Breast epithelium (tissue), 3 donors: Measurements from ENCODE around the gene GID8.

ENCODE experiments used
- POLR2A ChIP-seq: fragments of 450-650 bp; IDR thresholded peaks from one replicate; pipeline ENCODE4 v1.6.1; 2016; ENCODE audit warnings: antibody characterized with exemption, mild to moderate bottlenecking, moderate library complexity
- TF ChIP-seq, protein P1 (sequence below), 3 donors: fragments of 450-650 bp; IDR thresholded peaks; one replicate each; pipeline ENCODE4 v1.5.1; 2016 to 2017; ENCODE audit warnings: antibody characterized with exemption in 3 of 3, mild to moderate bottlenecking in 3 of 3, moderate library complexity in 3 of 3

DNA sequence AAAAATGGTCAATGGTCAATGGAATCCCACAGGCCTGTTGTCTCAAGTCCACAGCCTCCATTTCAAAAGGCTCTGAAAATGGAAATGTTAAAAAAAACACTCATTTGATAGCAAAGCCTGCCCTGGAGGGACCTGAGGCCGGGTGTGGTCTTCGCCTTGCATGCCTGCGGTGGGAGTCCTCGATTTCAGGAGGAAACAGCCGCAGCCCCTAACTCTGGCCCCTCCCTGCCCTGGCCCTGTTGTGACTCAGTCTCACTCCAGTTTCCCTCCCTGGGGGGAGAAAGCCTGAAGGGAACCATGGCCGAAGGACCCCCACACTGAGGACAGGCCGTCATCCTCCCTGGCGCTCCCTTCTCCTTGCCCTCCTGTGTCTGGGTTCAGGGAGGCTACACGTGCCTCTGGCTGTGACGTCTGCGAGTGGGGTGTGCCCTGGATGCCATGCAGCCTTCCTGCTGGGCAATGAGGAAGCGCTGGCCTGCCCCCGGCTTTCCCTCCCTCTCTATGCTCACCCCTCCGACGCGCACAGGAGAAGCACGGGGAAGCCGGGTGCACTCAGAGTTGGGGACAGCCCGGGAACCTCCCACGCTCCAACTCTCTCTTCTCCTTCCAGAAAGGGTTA, 59.6 kb downstream of the GID8 start:
- TF ChIP-seq POLR2A, result no peak
- TF ChIP-seq, protein P1, sequence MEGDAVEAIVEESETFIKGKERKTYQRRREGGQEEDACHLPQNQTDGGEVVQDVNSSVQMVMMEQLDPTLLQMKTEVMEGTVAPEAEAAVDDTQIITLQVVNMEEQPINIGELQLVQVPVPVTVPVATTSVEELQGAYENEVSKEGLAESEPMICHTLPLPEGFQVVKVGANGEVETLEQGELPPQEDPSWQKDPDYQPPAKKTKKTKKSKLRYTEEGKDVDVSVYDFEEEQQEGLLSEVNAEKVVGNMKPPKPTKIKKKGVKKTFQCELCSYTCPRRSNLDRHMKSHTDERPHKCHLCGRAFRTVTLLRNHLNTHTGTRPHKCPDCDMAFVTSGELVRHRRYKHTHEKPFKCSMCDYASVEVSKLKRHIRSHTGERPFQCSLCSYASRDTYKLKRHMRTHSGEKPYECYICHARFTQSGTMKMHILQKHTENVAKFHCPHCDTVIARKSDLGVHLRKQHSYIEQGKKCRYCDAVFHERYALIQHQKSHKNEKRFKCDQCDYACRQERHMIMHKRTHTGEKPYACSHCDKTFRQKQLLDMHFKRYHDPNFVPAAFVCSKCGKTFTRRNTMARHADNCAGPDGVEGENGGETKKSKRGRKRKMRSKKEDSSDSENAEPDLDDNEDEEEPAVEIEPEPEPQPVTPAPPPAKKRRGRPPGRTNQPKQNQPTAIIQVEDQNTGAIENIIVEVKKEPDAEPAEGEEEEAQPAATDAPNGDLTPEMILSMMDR (IDR thresholded peaks at IDR 0.05), result no peak
